A673 (cell line): Measurements from ENCODE around the gene MMP24.

Experiments
- EZH2 ChIP-seq: fragments of 200-600 bp; sonication (generic); IDR thresholded peaks from 2 replicates; pipeline ENCODE4 v1.6.1; 2017; ENCODE audit warnings: borderline replicate concordance, low read depth, mild to moderate bottlenecking, mixed read lengths, antibody characterized with exemption, low read length; ENCODE audit not compliant: poor library complexity, severe bottlenecking
- TF ChIP-seq, protein P1 (sequence below): fragments of 300-800, 200-600 bp; sonication (generic); conservative IDR thresholded peaks from 2 replicates; pipeline ENCODE4 v1.5.1; 2017; ENCODE audit warnings: low read depth, mild to moderate bottlenecking, antibody characterized with exemption, low read length, moderate library complexity, mixed read lengths

- TF ChIP-seq, protein P1, sequence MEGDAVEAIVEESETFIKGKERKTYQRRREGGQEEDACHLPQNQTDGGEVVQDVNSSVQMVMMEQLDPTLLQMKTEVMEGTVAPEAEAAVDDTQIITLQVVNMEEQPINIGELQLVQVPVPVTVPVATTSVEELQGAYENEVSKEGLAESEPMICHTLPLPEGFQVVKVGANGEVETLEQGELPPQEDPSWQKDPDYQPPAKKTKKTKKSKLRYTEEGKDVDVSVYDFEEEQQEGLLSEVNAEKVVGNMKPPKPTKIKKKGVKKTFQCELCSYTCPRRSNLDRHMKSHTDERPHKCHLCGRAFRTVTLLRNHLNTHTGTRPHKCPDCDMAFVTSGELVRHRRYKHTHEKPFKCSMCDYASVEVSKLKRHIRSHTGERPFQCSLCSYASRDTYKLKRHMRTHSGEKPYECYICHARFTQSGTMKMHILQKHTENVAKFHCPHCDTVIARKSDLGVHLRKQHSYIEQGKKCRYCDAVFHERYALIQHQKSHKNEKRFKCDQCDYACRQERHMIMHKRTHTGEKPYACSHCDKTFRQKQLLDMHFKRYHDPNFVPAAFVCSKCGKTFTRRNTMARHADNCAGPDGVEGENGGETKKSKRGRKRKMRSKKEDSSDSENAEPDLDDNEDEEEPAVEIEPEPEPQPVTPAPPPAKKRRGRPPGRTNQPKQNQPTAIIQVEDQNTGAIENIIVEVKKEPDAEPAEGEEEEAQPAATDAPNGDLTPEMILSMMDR = no peak
- TF ChIP-seq EZH2 = no peak
Observed at GRCh38 chr20:35326021-35326739, 99.7 kb downstream of the MMP24 start.
